ENCODE results near the gene HOXC11. TPM values are rescaled to one million over a fixed set of nuclear protein-coding genes. Genes with fewer than 3 reads are reported as not detected.

Gene HOXC11
- total and polyA plus RNA-seq, 10 of the 15 experiments (the other 5 are each of a cell fraction or from before 2014, with no cell fraction given), result not detected

- ChIA-PET SMC1A (ENCODE audit: uncharacterized antibody, unreplicated experiment) (no interaction called here), RAD21 (ENCODE audit: unreplicated experiment) (interaction anchor here (1.3 kb wide), 1 partner anchor 250 kb away, joined by 3 read pairs; no protein-coding TSS in a partner anchor), CTCF (interaction anchor here (0.6 kb wide), 1 partner anchor 14 kb away, joined by 3 read pairs; no protein-coding TSS in a partner anchor), POLR2A (no interaction called here)
- H3K4me1 ChIP-seq (ENCODE audit: control insufficient read depth, insufficient read depth, low read length), result no peaks in the 10 kb centered on the region
- FAIRE-seq (no peak), ATAC-seq (no peak), DNase-seq (ENCODE audit: low read depth, low spot score) (no peak)
- no TSS peak for BruUV-seq (replicated peaks)
- H3K4me2 ChIP-seq (ENCODE audit: control insufficient read depth, insufficient read depth), result no peak overlapping the region
- no peak overlapping the region for H3K4me3 ChIP-seq
- H4K20me1 ChIP-seq (ENCODE audit: control insufficient read depth, insufficient read depth), result no peaks in the 10 kb centered on the region
- no peak overlapping the region for H2AFZ ChIP-seq (ENCODE audit: control insufficient read depth, low read depth, low read length)
- no peak overlapping the region for H3K9ac ChIP-seq (ENCODE audit: control insufficient read depth, insufficient read depth, low read length)
- no peaks in the 10 kb centered on the region for H3K9me3 ChIP-seq (replicated peaks; ENCODE audit: control insufficient read depth, insufficient read depth, low read length)
- no peaks in the 10 kb centered on the region for H3K79me2 ChIP-seq (ENCODE audit: control insufficient read depth, insufficient read depth, low read length)
- no peaks in the 10 kb centered on the region for H3K36me3 ChIP-seq (ENCODE audit: control insufficient read depth in 2 of 2, insufficient read depth in 2 of 2, low read length in 1 of 2)
- 31% methylated on average over 13 of the region's 13 CpGs for WGBS (ENCODE audit: insufficient coverage, insufficient replicate concordance, low lambda C conversion rate, missing lambda C conversion rate)
- peaks cover 39 to 49% of the 10 kb centered on the region in 2 experiments for H3K27me3 ChIP-seq (replicated peaks in 1 of 2; ENCODE audit: control insufficient read depth in 2 of 2, insufficient read depth in 2 of 2, low read length in 1 of 2)
- intact Hi-C loops (cut with micrococcal nuclease; ENCODE audit: unreplicated experiment) (no loop called here), in situ Hi-C loops (cut with MboI) (no loop called here)
- no peak overlapping the region for H3K27ac ChIP-seq (ENCODE audit: control insufficient read depth, insufficient read depth)
- no peak for TF ChIP-seq SREBF1 (IDR thresholded peaks at IDR 0.05; ENCODE audit: low read length)
- no peak for TF ChIP-seq KAT2A (conservative IDR thresholded peaks at IDR 0.05; ENCODE audit: control insufficient read depth, low read depth, low read length)
- no peak for TF ChIP-seq BCLAF1 (IDR thresholded peaks at IDR 0.05)
- TF ChIP-seq RUNX3 (IDR thresholded peaks at IDR 0.05; ENCODE audit: low read length), result no peak
- no peak for TF ChIP-seq ASH2L (IDR thresholded peaks at IDR 0.05; ENCODE audit: borderline replicate concordance, low read depth)
- no peak for TF ChIP-seq BMI1 (IDR thresholded peaks at IDR 0.05; ENCODE audit: borderline replicate concordance)
- TF ChIP-seq HCFC1 (IDR thresholded peaks at IDR 0.05; ENCODE audit: low read length), result no peak
- TF ChIP-seq, protein P1, sequence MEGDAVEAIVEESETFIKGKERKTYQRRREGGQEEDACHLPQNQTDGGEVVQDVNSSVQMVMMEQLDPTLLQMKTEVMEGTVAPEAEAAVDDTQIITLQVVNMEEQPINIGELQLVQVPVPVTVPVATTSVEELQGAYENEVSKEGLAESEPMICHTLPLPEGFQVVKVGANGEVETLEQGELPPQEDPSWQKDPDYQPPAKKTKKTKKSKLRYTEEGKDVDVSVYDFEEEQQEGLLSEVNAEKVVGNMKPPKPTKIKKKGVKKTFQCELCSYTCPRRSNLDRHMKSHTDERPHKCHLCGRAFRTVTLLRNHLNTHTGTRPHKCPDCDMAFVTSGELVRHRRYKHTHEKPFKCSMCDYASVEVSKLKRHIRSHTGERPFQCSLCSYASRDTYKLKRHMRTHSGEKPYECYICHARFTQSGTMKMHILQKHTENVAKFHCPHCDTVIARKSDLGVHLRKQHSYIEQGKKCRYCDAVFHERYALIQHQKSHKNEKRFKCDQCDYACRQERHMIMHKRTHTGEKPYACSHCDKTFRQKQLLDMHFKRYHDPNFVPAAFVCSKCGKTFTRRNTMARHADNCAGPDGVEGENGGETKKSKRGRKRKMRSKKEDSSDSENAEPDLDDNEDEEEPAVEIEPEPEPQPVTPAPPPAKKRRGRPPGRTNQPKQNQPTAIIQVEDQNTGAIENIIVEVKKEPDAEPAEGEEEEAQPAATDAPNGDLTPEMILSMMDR (IDR thresholded peaks at IDR 0.05 in 2 of 3, conservative IDR thresholded peaks at IDR 0.05 in 1 of 3; ENCODE audit: control insufficient read depth in 2 of 3, extremely low read depth in 1 of 3, insufficient read depth in 1 of 3, low read depth in 3 of 3, low read length in 3 of 3), result no peak
- no peak for TF ChIP-seq MAX (IDR thresholded peaks at IDR 0.05; ENCODE audit: low read depth, low read length)
- no peak for TF ChIP-seq SPI1 (IDR thresholded peaks at IDR 0.05; ENCODE audit: borderline replicate concordance, insufficient read depth, low read depth, low read length)
- no peak for TF ChIP-seq GABPA (IDR thresholded peaks at IDR 0.05; ENCODE audit: low read depth)
- TF ChIP-seq HSF1 (IDR thresholded peaks at IDR 0.05; ENCODE audit: low read depth, low read length), result no peak
- no peak for TF ChIP-seq POLR2AphosphoS5 (IDR thresholded peaks at IDR 0.05; ENCODE audit: low read length)
- TF ChIP-seq HDAC6 (IDR thresholded peaks at IDR 0.05; ENCODE audit: unreplicated experiment), result no peak
- TF ChIP-seq, protein P2, sequence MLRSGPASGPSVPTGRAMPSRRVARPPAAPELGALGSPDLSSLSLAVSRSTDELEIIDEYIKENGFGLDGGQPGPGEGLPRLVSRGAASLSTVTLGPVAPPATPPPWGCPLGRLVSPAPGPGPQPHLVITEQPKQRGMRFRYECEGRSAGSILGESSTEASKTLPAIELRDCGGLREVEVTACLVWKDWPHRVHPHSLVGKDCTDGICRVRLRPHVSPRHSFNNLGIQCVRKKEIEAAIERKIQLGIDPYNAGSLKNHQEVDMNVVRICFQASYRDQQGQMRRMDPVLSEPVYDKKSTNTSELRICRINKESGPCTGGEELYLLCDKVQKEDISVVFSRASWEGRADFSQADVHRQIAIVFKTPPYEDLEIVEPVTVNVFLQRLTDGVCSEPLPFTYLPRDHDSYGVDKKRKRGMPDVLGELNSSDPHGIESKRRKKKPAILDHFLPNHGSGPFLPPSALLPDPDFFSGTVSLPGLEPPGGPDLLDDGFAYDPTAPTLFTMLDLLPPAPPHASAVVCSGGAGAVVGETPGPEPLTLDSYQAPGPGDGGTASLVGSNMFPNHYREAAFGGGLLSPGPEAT (IDR thresholded peaks at IDR 0.05; ENCODE audit: low read depth), result no peak
- no peak; the same call in 1 of the 2 replicates for TF ChIP-seq EZH2 (IDR thresholded peaks at IDR 0.05; ENCODE audit: borderline replicate concordance, control insufficient read depth, low read depth, low read length)
These were observed 20.6 kb upstream of the HOXC11 start for GRCh38 chr12:53952335-53952694.

Data from GM12878 (cell line).